Raji (cell line): ENCODE results near the gene HESX1.

ENCODE experiments used
- POLR2A ChIP-seq: IDR thresholded peaks from 2 replicates; pipeline ENCODE4 v1.6.1; 2011; ENCODE audit warnings: low read depth, low read length, control low read depth; ENCODE audit not compliant: insufficient read depth

HESX1 gene

GRCh38 chr3:57179580-57180410 lies 20.0 kb downstream of the HESX1 start:
- TF ChIP-seq POLR2A = no peak

DNA sequence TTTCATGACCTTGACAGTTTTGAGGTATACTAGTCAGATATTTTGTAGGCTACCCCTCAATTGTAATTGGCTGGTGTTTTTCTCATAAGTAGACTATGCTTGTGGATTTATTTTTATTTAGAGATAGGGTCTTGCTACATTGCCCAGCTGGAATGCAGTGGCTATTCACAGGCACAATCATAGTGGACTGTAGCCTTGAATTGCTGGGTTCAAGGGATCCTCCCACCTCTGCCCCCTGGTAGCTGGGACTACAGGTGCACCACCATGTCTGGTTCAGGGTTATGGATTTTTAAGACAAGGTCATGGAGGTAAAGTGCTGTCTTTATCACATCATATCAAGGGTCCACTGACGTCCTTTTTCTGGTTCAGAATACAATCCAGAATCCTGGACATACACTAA lies 23.7 kb downstream of the HESX1 start:
- TF ChIP-seq POLR2A = no peak

DNA sequence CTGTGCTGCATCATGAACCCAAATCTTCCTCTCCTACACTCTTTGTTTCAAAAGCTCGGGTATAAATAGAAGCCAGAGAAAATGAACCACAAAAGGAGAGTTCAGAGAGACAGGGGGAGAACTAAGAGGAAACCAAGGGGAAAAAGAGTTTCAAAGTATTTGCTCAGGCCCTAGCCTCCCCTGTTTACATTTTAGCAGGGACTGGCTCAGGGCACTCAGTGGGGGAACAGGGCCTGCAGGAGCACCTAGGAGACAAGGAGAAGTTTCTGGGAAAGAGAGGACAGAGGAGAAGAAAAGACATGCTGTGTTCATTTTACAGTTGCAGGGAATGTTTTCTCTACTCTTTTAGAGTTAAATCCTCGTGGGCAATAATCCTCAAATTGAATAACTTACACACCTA lies 26.1 kb downstream of the HESX1 start:
- no peak for TF ChIP-seq POLR2A

DNA sequence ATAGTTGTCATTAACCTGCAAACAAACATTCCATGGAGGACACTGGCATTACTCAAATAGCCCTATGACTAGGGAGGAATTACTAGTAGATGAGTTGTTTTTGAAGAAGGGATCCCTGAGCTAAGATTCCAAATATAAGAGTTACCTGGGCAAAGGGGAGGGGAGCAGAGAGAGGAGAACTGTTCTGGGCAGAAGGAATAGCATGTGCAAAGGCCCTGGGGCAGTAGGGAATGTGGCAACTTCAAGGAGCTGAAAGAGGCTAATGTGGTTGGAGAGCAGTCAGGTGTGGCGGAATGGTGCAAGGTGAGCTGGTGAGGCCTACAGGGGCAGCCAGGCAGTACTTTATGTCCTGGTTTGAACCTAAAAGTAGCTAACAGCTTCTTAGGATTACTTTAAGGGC lies 28.8 kb downstream of the HESX1 start:
- TF ChIP-seq POLR2A = no peak

GRCh38 chr3:57169872-57170623 lies 29.7 kb downstream of the HESX1 start:
- no peak for TF ChIP-seq POLR2A

DNA sequence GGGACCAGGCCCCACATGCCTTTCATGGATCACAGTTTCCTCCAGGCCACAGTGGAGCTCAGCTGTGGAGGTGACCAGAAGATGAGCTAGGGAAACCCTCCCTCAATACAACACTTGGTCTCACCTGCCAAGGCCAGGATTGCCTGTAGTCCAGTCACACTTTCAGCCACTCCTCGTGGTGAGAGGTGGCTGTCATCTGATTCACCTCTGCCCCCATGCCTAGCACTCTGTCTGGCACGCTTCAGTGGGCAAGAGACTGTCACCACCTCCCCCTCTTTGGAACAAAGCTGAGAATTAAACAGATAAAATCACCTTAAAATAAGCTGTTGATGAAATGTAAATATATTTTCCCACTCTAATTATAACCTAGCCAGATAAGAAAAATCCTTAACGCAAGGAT lies 30.7 kb downstream of the HESX1 start:
- no peak for TF ChIP-seq POLR2A

DNA sequence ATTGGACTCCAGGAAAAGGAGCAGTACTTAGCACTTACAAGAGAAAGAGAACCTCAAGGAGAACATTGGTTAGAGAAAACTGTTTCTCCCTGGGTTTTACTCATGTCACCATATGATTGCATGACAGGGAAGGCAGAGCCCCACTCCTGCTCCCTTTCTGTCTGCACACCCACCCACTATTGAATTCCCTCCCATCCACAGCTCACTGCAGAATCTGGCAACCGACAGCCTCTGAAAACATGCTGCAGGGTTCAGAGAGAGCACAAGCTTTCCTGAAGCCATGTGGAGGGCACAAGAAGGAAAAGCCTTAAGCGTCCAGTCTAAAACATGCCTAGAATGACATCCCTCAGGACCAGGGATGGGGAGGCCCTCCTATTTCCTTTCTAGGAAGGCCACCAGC lies 31.6 kb downstream of the HESX1 start:
- TF ChIP-seq POLR2A = no peak

DNA sequence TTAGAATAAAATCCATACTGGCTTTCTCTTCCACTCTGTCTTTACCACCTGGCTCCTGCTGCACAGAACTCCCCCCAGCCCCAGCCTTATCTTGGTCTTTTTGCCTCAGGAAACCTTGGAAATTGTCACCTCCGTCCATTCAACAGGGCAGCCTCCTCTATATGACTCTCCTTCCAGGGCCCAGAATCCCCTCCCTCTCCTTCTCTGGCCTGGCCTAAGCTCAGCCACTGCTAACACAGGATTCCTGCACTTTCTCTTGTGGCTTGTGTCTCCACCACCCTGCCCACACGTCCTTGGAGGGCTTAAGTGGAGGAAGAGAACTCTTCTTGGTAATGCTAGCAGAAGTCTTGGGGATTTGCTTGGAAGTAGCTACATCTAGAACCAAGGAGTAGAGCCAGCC lies 33.1 kb downstream of the HESX1 start:
- TF ChIP-seq POLR2A = no peak

- no peak for TF ChIP-seq POLR2A
Observed at GRCh38 chr3:57165641-57166040, 34.1 kb downstream of the HESX1 start.

- no peak for TF ChIP-seq POLR2A
Observed at GRCh38 chr3:57164657-57165573, 34.9 kb downstream of the HESX1 start, which contains the start of gene IL17RD. Gene IL17RD, minus strand, starts transcription at chr3:57165353. Its CDS starts 67 bp downstream, at chr3:57165286.

- no peak for TF ChIP-seq POLR2A
Observed at GRCh38 chr3:57164217-57164656, 35.5 kb downstream of the HESX1 start.

DNA sequence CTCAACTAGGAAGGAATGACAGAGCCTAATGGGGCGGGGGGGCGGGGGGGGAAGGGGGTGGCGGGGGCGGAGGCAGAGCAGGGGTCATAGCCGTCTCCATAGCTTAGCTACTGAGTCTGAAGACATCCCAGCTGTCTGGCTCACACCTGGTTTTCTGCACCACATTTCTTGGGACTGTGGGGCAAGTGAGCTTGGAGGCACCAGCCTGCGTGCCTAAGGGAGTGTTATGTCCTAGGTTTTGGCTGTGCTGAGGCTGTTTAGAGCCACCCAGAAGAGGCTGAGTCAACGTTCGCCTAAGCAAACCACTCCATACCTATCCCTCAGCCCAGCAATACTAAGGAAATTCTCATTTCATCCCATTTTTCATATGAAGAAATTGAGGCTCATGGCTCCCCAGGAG lies 36.0 kb downstream of the HESX1 start:
- TF ChIP-seq POLR2A = no peak

DNA sequence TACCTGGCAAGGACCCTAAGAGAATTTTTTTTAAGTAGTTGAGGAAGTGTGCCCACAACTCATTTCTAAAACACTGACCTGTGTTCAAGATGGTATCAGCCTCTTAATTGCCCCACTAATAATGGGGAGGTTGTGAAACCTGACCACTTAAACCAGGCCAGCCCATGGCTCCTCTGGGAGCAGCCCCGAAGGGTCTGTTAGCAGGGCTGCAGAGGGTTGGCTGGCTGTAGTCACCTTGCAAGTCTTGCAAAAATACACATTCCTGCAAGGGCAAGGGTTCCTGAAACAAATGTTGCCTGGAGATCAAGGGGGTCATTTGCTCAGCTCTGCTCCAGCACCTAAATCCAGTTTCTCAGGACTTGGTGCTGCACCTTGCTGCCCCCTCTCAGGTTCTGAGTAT lies 37.9 kb downstream of the HESX1 start:
- TF ChIP-seq POLR2A = no peak

DNA sequence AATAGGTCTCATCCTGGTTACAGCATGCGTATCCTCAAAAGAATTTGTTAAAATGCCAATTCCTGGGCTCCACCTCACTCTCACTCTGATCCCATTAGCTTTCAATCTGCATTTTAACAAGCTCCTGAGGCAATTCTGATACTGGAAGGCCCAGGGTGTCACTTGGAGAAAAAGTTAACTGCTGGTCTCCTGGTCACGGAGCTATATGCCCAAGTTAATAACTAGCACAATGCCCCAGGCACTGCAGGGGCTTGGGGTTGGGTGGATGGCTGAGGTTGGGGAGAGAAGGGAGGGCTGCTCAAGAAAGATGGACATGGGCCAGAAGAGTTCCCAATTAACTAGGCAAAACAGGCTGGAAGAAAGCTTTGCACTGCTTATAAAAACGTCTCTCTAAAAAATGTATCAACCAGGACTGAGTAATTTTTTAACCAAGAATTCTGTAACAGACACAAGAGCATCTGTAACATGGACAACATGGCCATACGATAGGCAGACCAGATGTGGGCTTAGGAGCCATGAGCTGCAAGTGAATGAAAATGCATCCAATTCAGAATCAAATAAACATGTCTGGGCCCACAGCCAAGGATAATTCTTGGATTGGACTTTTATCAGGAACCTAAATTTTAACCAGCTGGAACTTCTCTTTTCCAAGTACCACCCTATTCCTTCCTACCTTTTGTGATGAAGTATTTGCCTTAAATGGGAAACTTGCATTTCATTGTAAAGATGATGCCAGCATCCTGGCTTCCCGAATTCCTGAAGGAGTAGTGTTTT lies 38.8 kb downstream of the HESX1 start:
- no peak for TF ChIP-seq POLR2A
